Ammon's horn (tissue), 1 donor: ENCODE data around the gene KRTAP4-7.
"Not testable (repeated sequence)": the region's sequence is repeated elsewhere in the genome, so short reads cannot be mapped to it uniquely, and the experiment has no call there.

Experiments
- DNase-seq: peaks from one replicate; pipeline ENCODE4 v3.0.0-alpha.2; 2016; ENCODE audit warnings: low spot score

Gene KRTAP4-7

DNA sequence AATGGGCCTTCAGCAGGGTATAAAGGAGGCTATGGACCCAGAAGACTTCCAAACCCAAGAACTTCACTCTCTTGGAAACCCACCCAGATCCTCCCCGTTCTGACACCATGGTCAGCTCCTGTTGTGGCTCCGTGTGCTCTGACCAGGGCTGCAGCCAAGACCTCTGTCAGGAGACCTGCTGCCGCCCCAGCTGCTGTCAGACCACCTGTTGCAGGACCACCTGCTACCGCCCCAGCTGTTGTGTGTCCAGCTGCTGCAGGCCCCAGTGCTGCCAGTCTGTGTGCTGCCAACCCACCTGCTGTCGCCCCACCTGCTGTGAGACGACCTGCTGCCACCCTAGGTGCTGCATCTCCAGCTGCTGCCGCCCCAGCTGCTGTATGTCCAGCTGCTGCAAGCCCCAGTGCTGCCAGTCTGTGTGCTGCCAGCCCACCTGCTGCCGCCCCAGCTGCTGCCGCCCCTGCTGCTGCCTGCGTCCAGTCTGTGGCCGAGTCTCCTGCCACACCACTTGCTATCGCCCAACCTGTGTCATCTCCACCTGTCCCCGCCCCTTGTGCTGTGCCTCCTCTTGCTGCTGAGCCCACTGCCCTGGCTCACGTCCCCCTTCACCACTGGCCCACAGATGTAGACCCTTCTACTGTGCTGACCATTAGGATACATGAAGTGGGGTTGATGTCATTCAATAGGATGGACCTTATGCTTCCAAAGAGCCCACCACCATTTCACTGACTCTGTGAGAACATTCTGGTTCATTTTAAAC lies at the start of gene KRTAP4-7:
Gene KRTAP4-7, plus strand, starts transcription at position 51 of the 757 bp plus-strand sequence. Its CDS starts 57 bp downstream, at position 108.
- DNase-seq = not testable (repeated sequence)

DNA sequence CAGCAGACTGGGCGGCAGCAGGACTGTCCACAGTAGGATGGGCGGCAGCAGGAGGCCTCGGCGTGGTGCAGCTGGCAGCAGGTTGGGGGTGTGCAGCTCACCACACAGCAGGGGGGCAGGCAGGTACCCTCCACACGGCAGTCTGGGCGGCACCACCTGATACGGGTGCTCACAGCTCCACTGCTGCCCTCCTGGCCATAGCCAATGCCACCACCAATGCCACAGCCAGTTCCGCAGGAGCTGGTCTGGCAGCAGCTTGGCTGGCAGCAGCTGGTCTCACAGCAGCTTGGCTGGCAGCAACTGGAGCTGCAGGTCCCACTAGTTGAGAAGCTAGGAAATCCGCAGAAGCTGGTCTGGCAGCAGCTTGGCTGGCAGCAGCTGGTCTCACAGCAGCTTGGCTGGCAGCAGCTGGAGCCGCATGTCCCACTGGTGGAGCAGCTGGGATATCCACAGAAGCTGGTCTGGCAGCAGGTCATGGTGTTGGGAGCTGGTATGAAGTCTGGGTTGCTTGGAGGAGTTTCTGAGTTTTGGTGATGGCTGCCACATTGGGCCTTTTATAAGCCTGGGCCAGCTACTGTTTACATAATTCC lies 49.5 kb upstream of the KRTAP4-7 start, which contains the start of gene KRTAP1-3:
Gene KRTAP1-3, minus strand, starts transcription at position 529 of the 590 bp plus-strand sequence. Its CDS starts 53 bp downstream, at position 476.
- DNase-seq = not testable (repeated sequence)

DNA sequence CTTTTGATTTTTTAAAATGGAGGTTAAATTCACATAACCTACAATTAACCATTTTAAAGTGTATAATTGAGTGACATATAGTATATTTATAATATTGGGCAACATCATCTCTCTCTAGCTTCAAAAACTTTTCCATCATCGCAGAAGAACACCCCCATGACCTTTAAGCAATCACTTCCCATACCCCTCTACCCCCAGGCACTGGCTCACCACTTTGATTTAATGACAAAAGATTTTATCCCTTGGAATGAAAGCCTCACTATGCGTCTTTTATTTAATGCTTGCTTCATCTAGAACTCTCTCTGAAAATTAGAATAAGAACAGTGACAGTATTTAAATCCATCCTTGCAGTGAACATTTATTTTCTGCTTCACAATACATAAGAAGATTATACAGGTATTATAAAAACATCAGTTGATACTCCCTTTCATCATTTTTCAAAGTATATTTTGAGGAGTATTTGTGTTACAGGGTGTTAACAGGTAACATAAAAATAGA lies 46.0 kb upstream of the KRTAP4-7 start:
- DNase-seq = no peak

DNA sequence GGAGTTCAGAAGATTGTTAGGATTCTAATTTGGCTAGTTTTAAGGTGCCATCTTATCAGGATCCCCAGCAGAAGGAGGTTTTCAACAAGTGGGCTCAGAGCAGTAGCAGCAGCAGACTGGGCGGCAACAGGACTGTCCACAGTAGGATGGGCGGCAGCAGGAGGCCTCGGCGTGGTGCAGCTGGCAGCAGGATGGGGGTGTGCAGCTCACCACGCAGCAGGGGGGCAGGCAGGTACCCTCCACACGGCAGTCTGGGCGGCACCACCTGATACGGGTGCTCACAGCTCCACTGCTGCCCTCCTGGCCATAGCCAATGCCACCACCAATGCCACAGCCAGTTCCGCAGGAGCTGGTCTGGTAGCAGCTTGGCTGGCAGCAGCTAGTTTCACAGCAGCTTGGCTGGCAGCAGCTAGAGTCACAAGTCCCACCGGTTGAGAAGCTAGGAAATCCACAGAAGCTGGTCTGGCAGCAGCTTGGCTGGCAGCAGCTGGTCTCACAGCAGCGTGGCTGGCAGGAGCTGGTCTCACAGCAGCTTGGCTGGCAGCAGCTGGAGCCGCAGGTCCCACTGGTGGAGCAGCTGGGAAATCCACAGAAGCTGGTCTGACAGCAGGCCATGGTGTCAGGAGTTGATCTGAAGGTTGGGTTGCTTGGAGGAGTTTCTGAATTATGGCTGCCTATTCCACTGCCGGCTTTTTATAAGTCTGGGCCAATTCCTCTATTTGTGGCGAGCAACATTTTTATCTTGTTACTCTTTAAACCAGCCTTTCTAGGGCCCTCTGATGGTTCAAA lies 43.0 kb upstream of the KRTAP4-7 start, which contains the start of gene KRTAP1-1:
Gene KRTAP1-1, minus strand, starts transcription at position 668 of the 789 bp plus-strand sequence. Its CDS starts 53 bp downstream, at position 615.
- not testable (repeated sequence) for DNase-seq

DNA sequence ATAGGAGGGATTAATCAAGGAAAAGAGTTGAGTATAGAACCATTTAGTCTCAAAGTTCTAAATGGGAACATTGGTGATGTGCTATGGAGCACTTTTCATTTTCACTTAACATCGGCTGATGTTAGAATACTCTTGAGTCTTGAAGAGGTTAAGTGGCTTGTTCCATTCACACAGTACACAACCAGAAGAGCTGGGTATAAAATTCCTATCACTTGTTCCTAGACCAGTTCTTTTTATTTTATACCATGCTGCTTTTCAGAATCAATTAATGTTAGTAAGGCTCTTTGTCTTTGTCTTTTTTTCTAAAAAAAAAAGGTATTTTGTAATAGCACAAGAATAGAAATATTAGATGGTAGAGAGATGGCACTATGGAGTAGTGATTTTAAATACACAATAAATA lies 41.0 kb upstream of the KRTAP4-7 start:
- no peak for DNase-seq

DNA sequence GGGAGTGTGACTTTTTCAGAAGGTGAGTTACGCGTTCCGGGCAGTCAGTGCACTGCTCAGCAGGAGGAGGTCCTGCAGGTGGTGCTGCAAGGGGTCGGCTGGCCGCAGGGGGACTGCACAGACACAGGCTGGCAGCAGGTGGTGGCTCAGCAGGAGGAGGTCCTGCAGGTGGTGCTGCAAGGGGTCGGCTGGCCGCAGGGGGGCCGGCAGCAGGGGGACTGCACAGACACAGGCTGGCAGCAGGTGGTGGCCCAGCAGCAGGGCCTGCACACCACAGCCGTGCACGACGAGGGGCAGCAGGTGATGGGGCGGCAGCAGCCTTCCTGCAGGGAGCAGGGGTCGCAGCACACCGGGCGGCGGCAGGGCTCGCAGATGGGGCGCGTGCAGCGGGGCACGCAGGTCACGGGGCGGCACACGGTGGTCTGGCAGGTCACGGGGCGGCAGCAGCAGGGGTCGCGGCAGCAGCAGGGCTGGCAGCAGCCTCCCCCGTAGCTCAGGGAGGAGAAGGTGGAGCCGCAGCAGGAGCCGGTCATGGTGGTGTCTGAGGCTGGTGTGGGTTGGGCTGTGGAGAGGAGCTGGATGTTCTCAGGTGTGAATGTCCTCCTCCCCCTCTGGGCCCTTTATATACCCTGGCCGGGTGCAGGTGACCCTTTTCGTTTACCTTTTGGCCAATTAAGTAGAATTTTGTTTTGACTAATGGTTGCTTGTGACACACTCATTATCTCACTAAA lies 37.0 kb upstream of the KRTAP4-7 start, which contains the start of gene KRTAP2-1:
Gene KRTAP2-1, minus strand, starts transcription at position 582 of the 731 bp plus-strand sequence. Its CDS starts 49 bp downstream, at position 533.
- DNase-seq = not testable (repeated sequence)

DNA sequence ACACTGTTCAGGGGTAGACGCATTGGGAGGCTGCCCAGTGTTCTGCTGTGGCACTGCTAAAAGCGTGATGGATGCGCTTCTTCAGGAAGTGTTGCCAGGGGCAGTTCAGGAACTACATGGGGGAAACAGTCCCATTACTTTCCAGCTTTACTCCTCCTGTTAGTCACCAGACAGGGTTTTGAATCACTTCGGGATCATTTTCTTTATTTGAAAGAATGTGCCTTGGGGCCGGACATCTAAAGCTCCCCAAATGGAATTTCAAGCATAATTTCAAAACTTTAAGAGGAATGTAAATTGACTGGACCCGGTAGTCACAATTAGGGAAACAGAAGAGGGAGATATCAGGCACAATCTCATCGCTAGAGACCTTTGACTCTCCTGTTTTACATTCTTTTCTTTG lies 35.5 kb upstream of the KRTAP4-7 start:
- DNase-seq = no peak

DNA sequence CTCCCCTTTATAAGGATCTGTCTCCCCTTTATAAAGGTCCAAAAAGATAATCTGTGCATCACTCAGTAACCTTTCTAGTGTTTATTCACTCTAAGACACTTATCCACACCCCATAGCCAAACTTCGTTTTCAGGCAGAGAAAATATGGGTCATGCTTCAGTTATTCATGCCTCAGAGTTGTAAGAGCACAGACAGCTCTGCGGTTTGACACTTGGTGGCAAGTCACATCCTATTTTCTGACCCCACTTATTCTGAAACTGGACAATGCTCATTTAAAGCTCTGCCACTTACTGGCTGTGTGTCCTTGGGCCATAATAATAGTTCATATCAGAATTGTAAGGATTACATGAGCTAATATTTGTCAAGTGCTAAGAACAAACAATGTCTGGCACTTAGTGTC lies 34.8 kb upstream of the KRTAP4-7 start:
- no peak for DNase-seq

DNA sequence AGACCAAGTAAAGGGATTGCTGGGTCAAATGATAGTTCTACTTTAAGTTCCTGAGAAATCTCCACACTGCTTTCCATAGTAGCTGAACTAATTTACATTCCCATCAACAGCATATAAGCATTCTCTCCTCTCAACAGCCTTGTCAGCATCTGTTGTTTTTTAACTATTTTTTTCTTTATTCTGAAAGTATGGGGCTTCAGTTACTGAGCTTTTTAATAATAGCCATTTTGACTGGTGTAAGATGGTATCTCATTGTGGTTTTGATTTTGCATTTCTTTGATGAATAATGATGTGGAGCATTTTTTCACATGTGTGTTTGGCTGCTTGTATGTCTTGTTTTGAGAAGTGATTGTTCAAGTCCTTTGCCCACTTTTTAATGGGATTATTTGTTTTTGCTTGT lies 31.4 kb upstream of the KRTAP4-7 start:
- DNase-seq = no peak

DNA sequence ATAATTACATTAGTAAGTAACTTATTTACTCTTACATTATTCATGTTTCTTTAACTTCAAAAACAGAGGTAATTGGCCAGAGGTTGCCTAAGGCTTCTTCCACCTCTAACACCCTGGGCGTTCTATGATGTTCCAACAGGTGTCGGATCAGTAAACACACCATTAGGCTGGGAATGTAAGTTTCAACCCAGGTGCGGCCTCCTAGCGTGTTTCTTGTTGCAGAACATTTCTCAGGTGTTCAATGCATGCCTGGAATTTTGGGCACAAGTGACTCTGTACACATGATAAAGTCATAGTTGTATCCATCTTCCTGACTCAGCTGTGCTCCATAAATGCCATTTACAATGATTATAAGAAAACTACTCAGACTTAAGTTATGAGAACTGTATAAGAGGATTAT lies 29.9 kb upstream of the KRTAP4-7 start:
- DNase-seq = no peak

DNA sequence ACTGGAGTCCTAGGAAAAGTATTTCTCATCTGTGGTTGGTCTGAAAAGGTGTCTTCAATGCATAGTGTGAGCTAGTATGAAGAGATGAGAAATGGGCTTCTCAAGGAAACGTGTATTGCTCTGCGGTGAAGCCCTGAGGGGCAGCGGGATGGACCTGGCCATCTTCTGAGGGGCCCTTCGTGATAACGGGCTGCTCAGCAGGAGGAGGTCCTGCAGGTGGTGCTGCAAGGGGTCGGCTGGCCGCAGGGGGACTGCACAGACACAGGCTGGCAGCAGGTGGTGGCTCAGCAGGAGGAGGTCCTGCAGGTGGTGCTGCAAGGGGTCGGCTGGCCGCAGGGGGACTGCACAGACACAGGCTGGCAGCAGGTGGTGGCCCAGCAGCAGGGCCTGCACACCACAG lies 29.4 kb upstream of the KRTAP4-7 start:
- DNase-seq = not testable (repeated sequence)

DNA sequence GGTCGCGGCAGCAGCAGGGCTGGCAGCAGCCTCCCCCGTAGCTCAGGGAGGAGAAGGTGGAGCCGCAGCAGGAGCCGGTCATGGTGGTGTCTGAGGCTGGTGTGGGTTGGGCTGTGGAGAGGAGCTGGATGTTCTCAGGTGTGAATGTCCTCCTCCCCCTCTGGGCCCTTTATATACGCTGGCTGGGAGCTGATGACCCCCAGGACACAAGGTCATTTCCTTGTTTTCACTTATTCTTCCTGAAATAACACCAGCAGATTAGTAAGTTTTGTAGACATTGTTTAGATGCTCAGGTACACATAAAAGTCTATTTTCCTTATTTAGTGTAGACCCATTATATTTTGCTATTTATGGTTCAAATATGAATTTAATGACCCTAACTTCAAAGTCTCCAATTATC lies 28.8 kb upstream of the KRTAP4-7 start, which contains the start of gene KRTAP2-2:
Gene KRTAP2-2, minus strand, starts transcription at position 101 of the 400 bp plus-strand sequence. Its CDS starts 19 bp downstream, at position 82.
- not testable (repeated sequence) for DNase-seq

DNA sequence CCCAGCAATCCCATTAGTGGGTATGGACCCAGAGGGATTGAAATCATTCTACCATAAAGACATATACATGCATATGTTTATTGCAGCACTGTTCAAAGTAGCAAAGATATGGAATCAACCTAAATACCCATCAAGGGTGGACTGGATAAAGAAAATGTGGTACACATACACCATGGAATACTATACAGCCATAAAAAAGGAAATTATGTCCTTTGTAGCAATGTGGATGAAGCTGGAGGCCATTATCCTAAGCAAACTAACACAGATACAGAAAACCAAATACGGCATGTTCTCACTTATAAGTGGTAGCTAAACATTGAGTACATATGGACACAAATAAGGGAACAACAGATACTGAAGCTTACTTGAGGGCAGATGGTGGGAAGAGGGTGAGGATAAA lies 26.4 kb upstream of the KRTAP4-7 start:
- no peak for DNase-seq

DNA sequence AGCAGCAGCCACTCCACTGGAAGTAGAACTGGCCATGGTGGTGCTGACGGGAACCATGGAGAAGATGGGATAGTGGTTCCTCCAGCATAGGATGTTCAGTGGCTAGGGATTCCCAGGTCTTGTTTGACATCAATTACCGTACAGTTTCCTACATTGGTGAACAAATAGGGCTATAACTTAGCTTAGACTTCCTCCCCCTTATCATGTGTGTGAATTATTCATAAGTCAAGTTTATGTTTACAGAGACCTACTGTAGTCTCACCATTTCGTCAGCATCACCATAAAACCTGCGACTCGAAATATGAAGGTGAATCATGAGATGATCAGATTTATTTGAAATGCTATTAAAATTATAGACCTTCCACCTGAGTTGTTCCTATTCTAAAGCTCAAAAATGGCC lies 25.2 kb upstream of the KRTAP4-7 start:
- no peak for DNase-seq

DNA sequence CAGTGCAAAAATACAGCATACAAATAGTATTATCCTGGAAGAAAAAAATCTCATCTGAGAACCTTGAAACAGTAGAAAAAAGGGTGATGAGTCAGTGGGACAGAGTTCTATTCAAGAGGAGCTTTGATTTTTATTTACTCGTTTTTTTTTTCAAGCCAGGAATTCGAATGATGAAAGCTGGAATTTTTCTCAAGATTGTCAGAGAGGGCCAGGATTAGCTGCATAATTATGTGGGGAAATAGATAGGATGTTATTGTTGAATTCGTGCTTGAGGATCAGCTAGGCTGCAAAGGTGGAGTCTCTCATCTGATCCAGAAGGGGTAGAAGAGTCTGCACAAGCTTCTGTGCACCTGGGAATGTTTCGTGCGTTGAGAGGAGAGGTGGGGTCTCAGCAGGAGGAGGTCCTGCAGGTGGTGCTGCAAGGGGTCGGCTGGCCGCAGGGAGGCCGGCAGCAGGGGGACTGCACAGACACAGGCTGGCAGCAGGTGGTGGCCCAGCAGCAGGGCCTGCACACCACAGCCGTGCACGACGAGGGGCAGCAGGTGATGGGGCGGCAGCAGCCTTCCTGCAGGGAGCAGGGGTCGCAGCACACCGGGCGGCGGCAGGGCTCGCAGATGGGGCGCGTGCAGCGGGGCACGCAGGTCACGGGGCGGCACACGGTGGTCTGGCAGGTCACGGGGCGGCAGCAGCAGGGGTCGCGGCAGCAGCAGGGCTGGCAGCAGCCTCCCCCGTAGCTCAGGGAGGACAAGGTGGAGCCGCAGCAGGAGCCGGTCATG lies 24.5 kb upstream of the KRTAP4-7 start:
- not testable (repeated sequence) for DNase-seq

DNA sequence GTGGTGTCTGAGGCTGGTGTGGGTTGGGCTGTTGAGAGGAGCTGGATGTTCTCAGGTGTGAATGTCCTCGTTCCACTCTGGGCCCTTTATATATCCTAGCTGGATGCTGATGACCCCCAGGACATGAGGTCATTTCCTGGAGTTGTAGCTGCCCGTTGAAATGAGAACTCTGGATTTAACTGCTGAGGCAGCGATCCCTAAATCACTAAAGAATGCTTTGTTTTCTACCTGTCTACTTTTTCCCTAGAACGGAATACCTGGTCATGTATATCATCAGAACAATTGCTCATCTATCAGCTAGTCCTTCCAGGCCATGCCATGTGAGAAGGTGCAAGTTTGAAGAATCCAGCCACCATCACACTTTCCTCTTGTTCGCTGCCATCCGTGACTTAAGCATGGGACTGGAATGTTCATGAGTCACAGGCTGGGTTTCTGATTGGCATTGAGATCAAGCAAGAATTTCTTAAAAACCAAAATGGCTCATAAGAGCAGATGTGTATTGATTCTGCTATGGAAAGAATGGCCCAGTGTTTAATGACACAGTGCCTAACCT lies 23.8 kb upstream of the KRTAP4-7 start, which contains the start of gene KRTAP2-3:
Gene KRTAP2-3, minus strand, starts transcription at position 63 of the 553 bp plus-strand sequence. CDS start 64 bp downstream, outside the sequence.
- no peak for DNase-seq

DNA sequence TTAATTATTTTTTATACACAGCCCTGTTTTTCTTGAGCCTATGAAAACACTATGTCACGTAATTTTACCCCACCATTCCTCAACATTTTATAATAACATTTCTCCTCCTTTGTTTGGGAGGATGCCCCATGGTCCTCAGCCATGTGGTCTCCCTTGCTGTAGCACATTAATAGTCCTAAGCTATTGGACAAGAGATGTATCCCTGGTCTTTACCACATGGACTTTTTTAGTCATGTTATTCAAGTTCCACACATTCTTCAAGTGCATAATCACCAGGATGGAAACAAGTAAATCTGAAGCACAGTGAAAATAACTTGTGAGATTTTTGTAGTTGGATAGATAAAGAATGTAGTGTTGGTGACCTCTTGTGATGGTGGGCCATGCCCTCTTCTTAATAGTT lies 22.0 kb upstream of the KRTAP4-7 start:
- no peak for DNase-seq

DNA sequence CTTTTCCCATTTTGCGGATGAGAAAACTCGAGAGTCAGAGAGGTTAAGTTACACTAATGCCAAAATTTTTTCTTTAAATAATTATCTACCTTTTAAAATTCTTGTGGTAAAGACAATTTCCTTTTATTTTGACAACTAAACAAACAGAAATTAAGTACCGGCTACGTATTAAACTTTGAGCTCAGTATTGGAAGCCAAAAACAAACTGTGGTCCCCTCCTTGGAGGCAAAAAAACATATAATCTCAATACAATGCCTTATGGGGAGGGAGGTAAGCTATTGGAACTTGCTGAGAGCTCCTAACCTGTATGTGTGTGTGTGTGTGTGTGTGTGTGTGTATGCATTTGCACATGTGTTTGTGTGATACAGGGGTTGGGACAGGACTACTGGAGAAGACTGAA lies 20.5 kb upstream of the KRTAP4-7 start:
- DNase-seq = no peak

DNA sequence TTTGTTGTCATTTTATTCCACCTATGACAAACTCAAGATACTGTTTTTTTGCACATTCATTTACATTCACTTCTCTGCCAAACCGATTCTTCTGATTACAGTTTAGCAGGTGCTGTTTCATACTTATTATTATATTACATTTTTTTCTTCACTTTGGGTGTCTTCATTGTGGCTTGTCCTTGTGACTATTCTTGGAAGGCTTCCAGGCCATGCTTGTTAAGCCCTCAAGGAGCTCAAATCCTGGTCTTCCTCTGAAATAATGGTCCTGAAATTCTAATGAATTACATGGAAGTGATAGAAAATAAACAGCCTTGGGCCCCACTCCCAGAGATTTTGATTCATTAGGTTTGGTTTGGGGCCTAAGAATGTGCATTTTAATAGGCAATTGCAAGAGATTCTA lies 19.6 kb upstream of the KRTAP4-7 start:
- DNase-seq = no peak
